ENCODE data around the gene UPK3BL2.
"Not testable (repeated sequence)": the region's sequence is repeated elsewhere in the genome, so short reads cannot be mapped to it uniquely, and the experiment has no call there.

DNA sequence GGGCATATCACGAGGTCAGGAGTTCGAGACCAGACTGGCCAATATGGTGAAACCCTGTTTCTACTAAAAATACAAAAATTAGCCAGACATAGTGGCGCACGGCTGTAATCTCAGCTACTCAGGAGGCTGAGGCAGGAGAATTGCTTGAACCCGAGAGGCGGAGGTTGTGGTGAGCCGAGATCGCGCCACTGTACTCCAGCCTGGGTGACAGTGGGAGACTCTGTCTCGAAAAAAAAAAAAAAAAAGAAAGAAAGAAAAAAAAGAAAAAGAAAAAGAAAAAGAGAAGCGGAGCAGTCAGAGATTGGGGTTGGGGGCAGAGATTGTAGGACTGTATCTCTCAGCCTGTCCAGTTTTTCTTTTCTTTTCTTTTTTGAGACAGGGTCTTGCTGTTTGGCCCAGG lies 725 bp downstream of the UPK3BL2 start:
- TF ChIP-seq, protein P1, sequence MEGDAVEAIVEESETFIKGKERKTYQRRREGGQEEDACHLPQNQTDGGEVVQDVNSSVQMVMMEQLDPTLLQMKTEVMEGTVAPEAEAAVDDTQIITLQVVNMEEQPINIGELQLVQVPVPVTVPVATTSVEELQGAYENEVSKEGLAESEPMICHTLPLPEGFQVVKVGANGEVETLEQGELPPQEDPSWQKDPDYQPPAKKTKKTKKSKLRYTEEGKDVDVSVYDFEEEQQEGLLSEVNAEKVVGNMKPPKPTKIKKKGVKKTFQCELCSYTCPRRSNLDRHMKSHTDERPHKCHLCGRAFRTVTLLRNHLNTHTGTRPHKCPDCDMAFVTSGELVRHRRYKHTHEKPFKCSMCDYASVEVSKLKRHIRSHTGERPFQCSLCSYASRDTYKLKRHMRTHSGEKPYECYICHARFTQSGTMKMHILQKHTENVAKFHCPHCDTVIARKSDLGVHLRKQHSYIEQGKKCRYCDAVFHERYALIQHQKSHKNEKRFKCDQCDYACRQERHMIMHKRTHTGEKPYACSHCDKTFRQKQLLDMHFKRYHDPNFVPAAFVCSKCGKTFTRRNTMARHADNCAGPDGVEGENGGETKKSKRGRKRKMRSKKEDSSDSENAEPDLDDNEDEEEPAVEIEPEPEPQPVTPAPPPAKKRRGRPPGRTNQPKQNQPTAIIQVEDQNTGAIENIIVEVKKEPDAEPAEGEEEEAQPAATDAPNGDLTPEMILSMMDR (conservative IDR thresholded peaks at IDR 0.05 in 1 of 2, IDR thresholded peaks at IDR 0.05 in 1 of 2; ENCODE audit: low read depth in 1 of 2, low read length in 2 of 2): not testable (repeated sequence)
- TF ChIP-seq EZH2 (IDR thresholded peaks at IDR 0.05; ENCODE audit: low read length, missing control alignments): not testable (repeated sequence)

Measured in fibroblast of lung (primary cell).